SU-DHL-6 (cell line): ENCODE measurements around the gene PIGT.

Experiments used
- CTCF ChIP-seq: fragments of 200-600 bp; sonication (generic); IDR thresholded peaks from one replicate; pipeline ENCODE4 v1.5.1; 2017; ENCODE audit warnings: antibody characterized with exemption, mild to moderate bottlenecking, low read length, moderate library complexity; ENCODE audit not compliant: insufficient read depth, poor library complexity, severe bottlenecking
- EZH2phosphoT487 ChIP-seq: fragments of 200-600 bp; sonication (generic), shearing (Covaris generic); conservative IDR thresholded peaks from 2 replicates; pipeline ENCODE4 v1.6.1; 2018; ENCODE audit warnings: mild to moderate bottlenecking, antibody characterized with exemption, low read length, moderate library complexity, mixed read lengths

- TF ChIP-seq CTCF: no peak
- no peak for TF ChIP-seq EZH2phosphoT487
Observed at GRCh38 chr20:45440891-45441685, 25.1 kb downstream of the PIGT start.
